Bronchial epithelial cell (primary cell): ENCODE measurements around the gene BLTP2. TPM values are rescaled to one million over a fixed set of nuclear protein-coding genes. Genes with fewer than 3 reads are reported as not detected.

ENCODE experiments used
- DNase-seq: peaks from one replicate; pipeline ENCODE4 v3.0.0-alpha.2; 2010; ENCODE audit warnings: low read depth
- FAIRE-seq: peaks from 2 replicates; lab custom pipeline; 2011; peaks lifted over from hg19 to GRCh38; lab: Jason Lieb, UNC
- H3K27me3 ChIP-seq: 2 replicates; pipeline ENCODE4 v1.5.1; 2011; ENCODE audit warnings: low read length; ENCODE audit not compliant: control insufficient read depth, insufficient read depth
- H3K36me3 ChIP-seq: 2 replicates; pipeline ENCODE4 v1.5.1; 2011; ENCODE audit warnings: low read length; ENCODE audit not compliant: control insufficient read depth, insufficient read depth
- H3K4me3 ChIP-seq: 2 replicates; pipeline ENCODE4 v1.5.1; 2011; ENCODE audit warnings: mild to moderate bottlenecking, low read depth, low read length, control low read depth
- total RNA-seq: library from RNA; depleted of rRNA; stranded (reverse); fragments of >200 nt; gene quantifications from 2 replicates; pipeline ENCODE4 v1.2.1, GENCODE V29; 2014
- TF ChIP-seq, protein P1 (sequence below): IDR thresholded peaks from 2 replicates; pipeline ENCODE4 v1.5.1; 2011; ENCODE audit warnings: mild to moderate bottlenecking, moderate library complexity, low read length, control low read depth, inconsistent platforms; ENCODE audit not compliant: insufficient read depth, severe bottlenecking

The BLTP2 gene
- total RNA-seq, 1 donor from 2014 or later: 168 TPM

DNA sequence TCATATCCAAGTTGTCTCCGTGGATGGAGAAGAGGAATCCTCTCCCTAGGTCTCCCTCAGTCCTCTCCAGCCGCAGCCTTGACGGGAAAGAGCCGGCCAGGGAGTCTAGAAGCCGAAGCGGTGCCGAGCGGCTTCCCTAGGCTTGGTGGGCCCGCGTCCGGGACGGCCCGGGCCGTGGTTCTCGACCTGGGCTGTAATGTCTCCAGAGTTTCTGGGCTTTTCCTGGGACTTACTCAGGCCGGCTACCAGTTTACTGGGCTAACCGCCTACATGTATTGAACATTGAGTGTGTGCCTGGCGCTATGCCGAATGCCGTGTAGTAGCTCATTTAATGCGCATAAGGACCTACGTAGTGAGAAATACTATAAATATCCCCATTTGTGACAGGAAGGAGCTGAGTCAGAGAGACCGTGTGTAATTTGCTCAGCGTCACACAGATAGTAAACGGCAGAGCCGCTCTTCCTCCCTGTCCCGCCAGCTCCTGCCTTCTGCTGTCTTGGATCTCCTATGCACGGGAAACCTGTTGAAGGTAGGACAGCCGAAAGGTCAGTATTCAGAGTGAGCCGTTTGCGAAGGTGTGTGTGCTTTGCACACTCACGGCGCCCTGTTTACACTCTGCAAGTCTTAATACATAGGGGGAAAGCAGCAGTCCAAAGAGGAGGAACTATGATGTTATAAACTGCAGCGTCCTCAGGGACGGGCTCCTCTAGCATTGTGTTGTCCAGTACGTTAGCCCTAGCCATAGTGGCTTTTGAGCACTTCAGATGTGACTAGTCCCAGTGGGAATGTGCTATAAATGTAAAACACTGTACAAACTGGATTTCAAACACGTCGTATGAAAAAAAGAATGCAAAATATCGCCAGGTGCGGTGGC is 45.4 kb downstream of the BLTP2 start:
- DNase-seq (peak; percentile 89), FAIRE-seq (no peak)
- Histone ChIP-seq H3K4me3 (peak overlapping the region; percentile 68), H3K27me3 (no peaks in the 10 kb centered on the region), H3K36me3 (no peaks in the 10 kb centered on the region)
- TF ChIP-seq, protein P1, sequence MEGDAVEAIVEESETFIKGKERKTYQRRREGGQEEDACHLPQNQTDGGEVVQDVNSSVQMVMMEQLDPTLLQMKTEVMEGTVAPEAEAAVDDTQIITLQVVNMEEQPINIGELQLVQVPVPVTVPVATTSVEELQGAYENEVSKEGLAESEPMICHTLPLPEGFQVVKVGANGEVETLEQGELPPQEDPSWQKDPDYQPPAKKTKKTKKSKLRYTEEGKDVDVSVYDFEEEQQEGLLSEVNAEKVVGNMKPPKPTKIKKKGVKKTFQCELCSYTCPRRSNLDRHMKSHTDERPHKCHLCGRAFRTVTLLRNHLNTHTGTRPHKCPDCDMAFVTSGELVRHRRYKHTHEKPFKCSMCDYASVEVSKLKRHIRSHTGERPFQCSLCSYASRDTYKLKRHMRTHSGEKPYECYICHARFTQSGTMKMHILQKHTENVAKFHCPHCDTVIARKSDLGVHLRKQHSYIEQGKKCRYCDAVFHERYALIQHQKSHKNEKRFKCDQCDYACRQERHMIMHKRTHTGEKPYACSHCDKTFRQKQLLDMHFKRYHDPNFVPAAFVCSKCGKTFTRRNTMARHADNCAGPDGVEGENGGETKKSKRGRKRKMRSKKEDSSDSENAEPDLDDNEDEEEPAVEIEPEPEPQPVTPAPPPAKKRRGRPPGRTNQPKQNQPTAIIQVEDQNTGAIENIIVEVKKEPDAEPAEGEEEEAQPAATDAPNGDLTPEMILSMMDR: no peak

DNA sequence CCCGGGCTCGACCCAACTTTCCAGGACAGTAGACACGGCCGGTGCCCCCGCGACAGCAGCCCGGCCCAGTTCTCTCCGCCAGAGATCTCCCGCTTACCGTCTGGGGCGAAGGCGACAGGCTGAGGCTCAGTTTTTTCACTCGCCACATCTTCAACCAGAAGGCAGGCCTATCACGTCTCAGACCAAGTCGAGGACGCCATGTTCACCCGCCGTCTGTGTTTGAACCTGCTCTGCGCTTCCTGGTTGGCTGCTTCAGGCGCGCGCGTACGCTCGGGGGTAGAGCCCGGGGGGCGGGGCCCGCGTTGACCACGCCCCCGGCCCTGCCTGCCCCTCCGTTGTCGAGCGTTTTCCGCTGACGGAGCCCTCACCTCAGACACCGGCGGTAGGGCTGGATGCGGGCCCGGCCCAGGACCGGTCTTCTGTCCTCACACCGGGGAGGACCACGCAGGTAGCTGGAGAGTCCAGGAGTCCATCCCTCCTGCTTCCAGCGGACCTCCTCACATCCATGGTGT is 46.1 kb downstream of the BLTP2 start, which contains the start of gene SPAG5:
SPAG5 (minus strand) TSS at position 227 of the 512 bp plus-strand sequence; CDS start at position 148, 79 bp downstream.
- no peaks in the 10 kb centered on the region for H3K27me3 ChIP-seq
- TF ChIP-seq, protein P1: no peak
- no peak for FAIRE-seq
- peak within 1 kb of the TSS; percentile 68 for H3K4me3 ChIP-seq
- peak; percentile 82 for DNase-seq
- H3K36me3 ChIP-seq: no peaks in the 10 kb centered on the region

DNA sequence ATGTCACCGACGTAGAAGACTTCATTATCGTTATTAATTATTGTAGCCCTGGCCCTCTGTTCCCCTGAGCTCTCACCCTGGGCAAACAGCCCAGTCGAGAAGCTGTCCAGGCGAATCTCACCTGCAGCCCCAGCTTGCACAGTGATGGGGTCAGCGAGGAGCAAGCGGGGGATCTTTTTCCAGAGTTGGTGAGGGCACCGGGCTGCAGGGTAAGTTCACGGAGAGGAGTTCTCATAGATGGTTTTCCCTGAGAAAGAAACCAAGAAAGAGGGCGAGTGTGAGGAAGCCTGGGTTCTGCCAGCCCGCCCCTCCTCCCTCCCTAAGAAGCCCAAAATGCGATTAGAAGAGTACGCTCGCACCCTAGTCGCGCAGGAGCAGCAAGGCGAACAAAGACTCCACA is 46.6 kb downstream of the BLTP2 start:
- no peaks in the 10 kb centered on the region for H3K36me3 ChIP-seq
- DNase-seq (no peak), FAIRE-seq (no peak)
- no peaks in the 10 kb centered on the region for H3K27me3 ChIP-seq
- TF ChIP-seq, protein P1: no peak
- H3K4me3 ChIP-seq: peak overlapping the region; percentile 68

DNA sequence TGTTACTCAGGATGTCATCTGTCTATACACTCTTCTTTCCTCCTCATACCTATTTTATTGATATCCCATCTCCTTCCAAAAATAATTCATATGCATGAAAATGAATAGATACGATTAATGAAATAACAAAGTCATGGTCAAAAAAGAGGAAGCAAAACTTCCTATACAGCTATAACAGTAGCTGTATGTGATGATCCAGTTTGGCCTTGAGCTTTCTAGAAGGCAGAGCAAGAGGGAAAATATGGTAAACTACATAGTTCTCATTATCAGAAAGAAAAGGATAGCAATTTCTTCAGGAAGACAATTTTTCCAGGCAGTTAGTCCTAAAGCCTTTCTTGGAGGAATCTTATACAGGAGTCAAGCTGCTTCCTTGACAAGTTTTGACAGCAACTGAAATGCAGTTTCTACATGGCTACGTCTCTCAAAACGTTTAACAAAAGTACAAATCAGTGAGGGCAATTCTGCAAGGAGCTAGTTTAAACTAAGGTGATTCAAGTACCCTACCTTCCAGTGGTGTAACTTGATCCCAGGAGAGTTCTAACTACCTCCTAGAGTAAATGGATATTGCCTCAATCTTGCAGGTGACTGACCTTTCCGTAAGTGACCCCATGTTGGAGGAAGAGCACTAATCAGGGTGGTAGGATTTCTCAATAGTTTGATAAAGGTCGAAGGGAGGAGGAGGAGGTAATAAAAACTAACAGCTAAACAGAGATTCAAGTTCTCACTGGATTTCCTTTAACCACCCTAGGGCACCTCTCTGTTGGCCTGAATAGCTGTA is 47.2 kb downstream of the BLTP2 start:
- peak overlapping the region; percentile 68 for H3K4me3 ChIP-seq
- H3K27me3 ChIP-seq: no peaks in the 10 kb centered on the region
- TF ChIP-seq, protein P1: no peak
- no peaks in the 10 kb centered on the region for H3K36me3 ChIP-seq
- DNase-seq (peak; percentile 21), FAIRE-seq (no peak)

Other genes starting within 250 kb of the BLTP2 start
- 1.9 and 5.0 TPM in 2 replicates for gene SLC46A1, start 238.9 kb downstream of the BLTP2 start, total RNA-seq
- not detected in 2 replicates for gene SLC13A2, start 171.5 kb downstream of the BLTP2 start, total RNA-seq
- gene FOXN1, start 138.8 kb downstream of the BLTP2 start, total RNA-seq: 0.38 TPM in 1 of 2 replicates, not detected in the other
- 21.9 and 22.8 TPM in 2 replicates for gene UNC119, start 92.5 kb downstream of the BLTP2 start, total RNA-seq
- 25.5 and 36.0 TPM in 2 replicates for gene PIGS, start 73.6 kb downstream of the BLTP2 start, total RNA-seq
- 39.3 and 53.4 TPM in 2 replicates for gene ALDOC, start 68.3 kb downstream of the BLTP2 start, total RNA-seq
- gene SPAG5, start 46.1 kb downstream of the BLTP2 start, total RNA-seq: 1.3 and 2.0 TPM in 2 replicates
- 6.6 and 11.8 TPM in 2 replicates for gene RSKR, start 31.0 kb downstream of the BLTP2 start, total RNA-seq
- gene SDF2, start 16.7 kb upstream of the BLTP2 start, total RNA-seq: 50.8 and 70.4 TPM in 2 replicates
- gene SUPT6H, start 17.0 kb upstream of the BLTP2 start, total RNA-seq: 23.2 and 32.9 TPM in 2 replicates
- gene PROCA1, start 66.7 kb upstream of the BLTP2 start, total RNA-seq: 0.26 and 0.64 TPM in 2 replicates
- gene RAB34, start 72.7 kb upstream of the BLTP2 start, total RNA-seq: 42.5 and 68.7 TPM in 2 replicates
- gene RPL23A, start 74.8 kb upstream of the BLTP2 start, total RNA-seq: 928 and 1,097 TPM in 2 replicates
- gene TLCD1, start 81.1 kb upstream of the BLTP2 start, total RNA-seq: 6.5 and 7.4 TPM in 2 replicates
- 3.1 and 3.2 TPM in 2 replicates for gene NEK8, start 83.6 kb upstream of the BLTP2 start, total RNA-seq
- gene TRAF4, start 98.9 kb upstream of the BLTP2 start, total RNA-seq: 32.0 and 36.6 TPM in 2 replicates
- gene FAM222B, start 197.6 kb upstream of the BLTP2 start, total RNA-seq: 3.2 and 3.6 TPM in 2 replicates
- gene ERAL1, start 209.9 kb upstream of the BLTP2 start, total RNA-seq: 17.3 and 17.6 TPM in 2 replicates